CD4-positive, alpha-beta T cell treated with Interleukin-15 for 4 hours (primary cell): ENCODE results near the gene ASXL1.

Experiments
- DNase-seq: peaks from one replicate; pipeline ENCODE4 v3.0.0-alpha.2; 2020; ENCODE audit warnings: low spot score

Gene ASXL1

GRCh38 chr20:32411955-32412706 is 54.0 kb downstream of the ASXL1 start:
- no peak for DNase-seq

- DNase-seq: no peak
These were observed 57.4 kb downstream of the ASXL1 start for GRCh38 chr20:32415494-32415893.

GRCh38 chr20:32416206-32416605 is 58.1 kb downstream of the ASXL1 start:
- no peak for DNase-seq

- no peak for DNase-seq
These were observed 60.2 kb downstream of the ASXL1 start for GRCh38 chr20:32418376-32418775.

GRCh38 chr20:32421290-32421689 is 63.2 kb downstream of the ASXL1 start:
- no peak for DNase-seq

GRCh38 chr20:32427996-32428395 is 69.9 kb downstream of the ASXL1 start:
- no peak for DNase-seq

- DNase-seq: no peak
These were observed 71.2 kb downstream of the ASXL1 start for GRCh38 chr20:32429343-32429742.

- no peak for DNase-seq
These were observed 71.7 kb downstream of the ASXL1 start for GRCh38 chr20:32429745-32430360.

- no peak for DNase-seq
These were observed 73.3 kb downstream of the ASXL1 start for GRCh38 chr20:32431457-32431856.

- no peak for DNase-seq
These were observed 74.1 kb downstream of the ASXL1 start for GRCh38 chr20:32432277-32432676.

- DNase-seq: no peak
These were observed 75.3 kb downstream of the ASXL1 start for GRCh38 chr20:32433311-32434021.

- no peak for DNase-seq
These were observed 76.3 kb downstream of the ASXL1 start for GRCh38 chr20:32434434-32434833.

GRCh38 chr20:32435449-32436107 is 77.4 kb downstream of the ASXL1 start:
- no peak for DNase-seq

GRCh38 chr20:32436142-32436861 is 78.2 kb downstream of the ASXL1 start:
- no peak for DNase-seq

GRCh38 chr20:32436968-32437367 is 78.8 kb downstream of the ASXL1 start:
- no peak for DNase-seq

- DNase-seq: no peak
These were observed 79.4 kb downstream of the ASXL1 start for GRCh38 chr20:32437391-32438074.

GRCh38 chr20:32438331-32438858 is 80.3 kb downstream of the ASXL1 start:
- no peak for DNase-seq

- DNase-seq: no peak
These were observed 81.2 kb downstream of the ASXL1 start for GRCh38 chr20:32439132-32439829.

GRCh38 chr20:32440069-32440757 is 82.1 kb downstream of the ASXL1 start:
- DNase-seq: no peak

- no peak for DNase-seq
These were observed 82.6 kb downstream of the ASXL1 start for GRCh38 chr20:32440758-32441078.
